ENCODE measurements around the gene RPS21.

RPS21 gene

DNA sequence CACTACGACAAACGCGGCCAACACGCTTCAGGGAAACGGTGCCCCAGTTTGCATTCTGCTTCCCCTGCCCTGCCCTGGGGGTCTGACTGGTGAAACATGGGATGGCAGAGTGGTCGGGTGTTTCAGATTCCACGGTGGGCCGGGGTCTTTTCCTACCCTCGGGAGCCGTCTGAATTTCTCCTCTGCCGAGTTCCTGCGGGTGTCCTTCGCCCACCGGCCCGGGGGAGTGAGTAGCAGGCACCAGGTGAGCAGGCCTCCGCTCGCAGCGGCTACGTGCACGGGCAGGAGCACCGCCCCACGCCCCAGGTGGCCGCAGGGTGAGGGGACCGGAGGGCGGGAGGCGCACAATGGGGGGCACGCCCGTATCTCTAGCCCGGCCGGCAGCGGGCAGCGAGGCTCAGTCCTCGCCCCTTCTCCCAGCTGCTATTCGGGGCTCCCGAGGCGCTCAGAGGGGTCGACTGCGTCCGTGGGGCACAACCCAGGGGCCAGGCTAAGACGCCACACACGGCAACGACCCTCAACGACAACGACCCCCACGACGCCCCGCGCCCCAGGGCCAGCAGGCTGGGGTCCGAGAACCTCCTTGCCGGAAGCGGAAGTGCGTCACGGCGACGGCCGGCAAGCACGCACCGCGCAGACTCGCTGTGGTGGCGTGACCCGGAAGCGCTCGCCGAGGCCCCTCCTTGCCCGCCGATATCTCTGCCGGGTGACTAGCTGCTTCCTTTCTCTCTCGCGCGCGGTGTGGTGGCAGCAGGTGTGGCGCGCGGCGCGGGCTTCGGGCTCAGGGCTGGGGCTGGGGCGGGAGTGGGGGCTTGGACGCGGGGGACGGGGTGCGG lies at the start of gene RPS21:
RPS21 (plus strand) TSS at position 721 of the 836 bp plus-strand sequence. CDS start 236 bp downstream, outside the sequence.
- DNase-seq (ENCODE audit: low read depth) = peak; percentile 90

DNA sequence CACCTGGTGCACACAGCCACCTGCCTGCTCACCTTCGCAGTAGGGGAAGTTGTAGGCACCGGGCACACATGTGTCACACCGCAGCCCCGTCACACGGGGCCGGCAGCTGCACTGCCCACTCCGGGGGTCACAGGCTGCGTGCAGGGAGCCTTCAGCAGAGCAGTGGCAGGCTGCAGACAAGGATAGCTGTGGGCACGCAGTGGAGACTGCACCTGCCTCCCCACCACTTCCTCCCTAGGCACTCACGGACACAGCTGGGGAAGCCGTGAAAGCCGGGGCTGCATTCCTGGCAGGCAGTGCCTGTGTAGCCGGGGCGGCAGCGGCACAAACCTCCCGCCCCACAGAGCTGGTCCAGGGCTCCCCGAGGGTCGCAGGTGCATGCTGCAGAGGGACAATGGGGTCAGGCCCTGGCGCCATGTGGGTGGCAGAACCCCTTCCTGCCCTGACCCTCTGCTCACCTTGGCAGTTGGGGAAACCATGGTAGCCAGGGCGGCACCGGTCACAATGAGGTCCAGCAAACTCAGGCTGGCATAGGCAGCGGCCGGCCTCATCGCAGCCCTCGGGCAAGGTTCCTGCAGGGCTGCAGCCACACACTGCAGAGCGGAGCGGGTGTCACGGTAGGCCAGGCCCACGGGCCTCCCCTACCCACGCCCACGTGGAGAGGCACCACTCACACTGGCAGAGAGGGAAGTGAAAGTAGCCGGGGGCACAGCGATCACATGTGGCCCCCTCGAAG lies 49.2 kb upstream of the RPS21 start:
- DNase-seq (ENCODE audit: low read depth) = no peak

- no peak for DNase-seq (ENCODE audit: low read depth)
Measured at GRCh38 chr20:62338294-62338620, 48.6 kb upstream of the RPS21 start.

- DNase-seq (ENCODE audit: low read depth) = no peak
Measured at GRCh38 chr20:62339647-62340062, 47.2 kb upstream of the RPS21 start.

GRCh38 chr20:62342910-62343309 lies 44.0 kb upstream of the RPS21 start:
- no peak for DNase-seq (ENCODE audit: low read depth)

- no peak for DNase-seq (ENCODE audit: low read depth)
Measured at GRCh38 chr20:62344092-62344491, 42.8 kb upstream of the RPS21 start.

DNA sequence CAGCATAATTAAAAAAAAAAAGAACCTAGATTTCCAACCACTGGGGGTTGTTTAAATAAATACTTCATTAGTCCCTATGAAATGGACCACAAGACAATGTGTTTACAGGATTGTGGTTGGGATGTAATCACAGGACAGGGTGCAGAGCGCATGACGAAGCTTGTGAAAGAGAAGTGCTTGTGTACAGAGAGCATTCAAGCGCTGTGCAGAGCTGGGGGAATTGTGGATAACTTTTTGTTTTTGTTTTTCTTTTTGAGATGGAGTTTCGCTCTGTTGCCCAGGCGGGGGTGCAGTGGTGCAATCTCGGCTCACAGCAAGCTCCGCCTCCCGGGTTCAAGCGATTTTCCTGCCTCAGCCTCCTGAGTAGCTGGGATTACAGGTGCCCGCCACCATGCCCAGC lies 42.1 kb upstream of the RPS21 start:
- no peak for DNase-seq (ENCODE audit: low read depth)

DNA sequence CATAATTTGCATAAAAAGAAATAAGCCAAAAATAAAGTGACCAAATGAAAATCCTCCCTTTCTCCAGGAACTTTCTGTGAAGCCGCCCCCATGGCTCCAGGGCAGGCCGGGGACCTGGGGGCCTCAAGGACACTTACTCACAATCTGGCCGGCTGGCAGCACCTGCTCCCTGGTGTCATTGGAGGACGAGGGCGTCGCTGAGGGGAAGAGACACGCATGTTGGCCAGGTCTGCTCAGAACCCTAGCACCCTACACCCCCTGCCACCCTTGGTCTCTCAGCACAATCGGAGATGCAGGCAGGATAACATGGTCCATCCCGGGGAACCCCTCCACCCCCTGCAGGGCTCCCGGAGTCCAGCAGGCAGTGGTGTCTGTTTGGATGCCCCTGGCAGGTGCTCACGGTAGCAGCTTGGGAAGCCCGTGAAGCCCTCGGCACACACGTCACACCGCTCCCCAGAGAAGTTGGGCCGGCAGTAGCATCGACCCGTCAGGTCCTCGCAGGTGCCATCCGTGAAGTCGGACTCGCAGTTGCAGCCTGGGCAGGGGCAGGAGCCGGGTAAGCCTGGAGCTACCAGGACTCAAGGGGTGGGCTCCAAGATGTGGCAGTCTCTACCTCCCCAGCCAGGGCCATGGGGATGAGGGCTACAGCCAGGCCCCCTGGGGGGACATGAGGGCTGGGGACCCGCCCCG lies 41.1 kb upstream of the RPS21 start:
- no peak for DNase-seq (ENCODE audit: low read depth)

DNA sequence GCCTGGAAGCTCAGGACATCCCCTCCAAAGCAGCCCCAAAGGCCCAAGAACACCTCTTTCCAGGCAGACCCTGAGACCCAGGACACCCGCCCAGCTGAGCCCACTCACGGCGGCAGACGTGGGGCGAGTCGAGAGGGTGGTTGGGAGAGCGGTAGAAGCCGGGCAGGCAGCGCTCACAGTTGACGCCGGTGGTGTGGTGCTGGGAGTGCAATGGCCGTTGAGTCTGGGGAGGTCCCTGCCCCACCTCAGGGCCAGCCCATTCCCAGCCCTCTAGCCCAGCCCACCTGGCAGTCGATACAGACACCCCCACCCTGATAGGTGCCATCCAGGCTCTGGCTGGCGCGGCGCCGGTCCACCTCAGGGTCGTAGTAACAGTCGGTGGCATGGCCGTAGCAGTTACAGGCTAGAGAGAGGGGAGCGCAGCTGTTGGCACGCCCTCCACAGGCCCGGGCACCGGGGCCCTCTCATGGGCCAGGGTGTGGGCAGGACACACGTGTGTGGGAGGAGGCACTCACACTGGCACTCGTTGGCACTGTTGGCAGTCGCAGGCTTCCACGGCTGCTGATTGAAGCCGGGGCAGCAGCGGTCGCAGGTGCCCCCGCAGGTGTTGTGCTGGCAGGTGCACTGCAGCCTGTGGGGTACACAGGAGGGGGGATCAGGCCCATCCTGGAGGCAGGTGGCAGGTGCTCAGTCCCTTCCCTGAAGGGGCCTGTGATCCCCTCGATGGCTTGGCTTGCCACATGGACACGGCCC lies 40.3 kb upstream of the RPS21 start:
- no peak for DNase-seq (ENCODE audit: low read depth)

DNA sequence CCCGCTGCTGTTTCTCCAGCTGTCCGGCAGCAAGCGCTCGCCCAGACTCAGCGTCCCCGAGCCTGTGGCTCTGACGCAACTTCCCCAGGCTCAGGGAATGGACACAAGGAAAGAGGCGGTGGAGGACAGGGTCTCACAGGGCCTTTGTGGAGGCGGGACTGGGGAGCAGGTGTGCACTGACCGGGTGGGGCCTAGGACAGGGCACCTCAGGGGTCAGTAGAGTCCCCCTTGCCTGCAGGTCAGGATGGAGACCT lies 39.8 kb upstream of the RPS21 start:
- no peak for DNase-seq (ENCODE audit: low read depth)

DNA sequence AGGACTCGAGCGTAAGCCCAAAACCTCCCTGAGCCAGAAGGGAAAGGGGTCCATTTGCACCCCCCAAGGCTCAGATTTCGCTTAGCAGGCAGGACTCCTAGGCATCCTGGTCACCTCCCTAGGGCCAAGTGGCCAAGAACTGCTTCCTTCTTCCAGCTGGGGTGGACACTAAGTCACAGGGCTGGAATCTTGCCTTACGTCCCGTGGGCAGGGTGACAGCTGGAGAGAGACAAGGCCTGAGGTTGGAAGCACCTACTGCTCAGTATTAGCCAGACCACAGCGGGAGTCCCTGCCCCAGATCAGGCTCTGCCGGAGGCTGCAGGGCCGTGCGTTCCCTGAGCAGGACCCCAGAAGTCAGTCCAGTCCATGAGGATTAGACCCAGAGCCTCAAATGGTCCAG lies 39.5 kb upstream of the RPS21 start:
- DNase-seq (ENCODE audit: low read depth) = no peak

DNA sequence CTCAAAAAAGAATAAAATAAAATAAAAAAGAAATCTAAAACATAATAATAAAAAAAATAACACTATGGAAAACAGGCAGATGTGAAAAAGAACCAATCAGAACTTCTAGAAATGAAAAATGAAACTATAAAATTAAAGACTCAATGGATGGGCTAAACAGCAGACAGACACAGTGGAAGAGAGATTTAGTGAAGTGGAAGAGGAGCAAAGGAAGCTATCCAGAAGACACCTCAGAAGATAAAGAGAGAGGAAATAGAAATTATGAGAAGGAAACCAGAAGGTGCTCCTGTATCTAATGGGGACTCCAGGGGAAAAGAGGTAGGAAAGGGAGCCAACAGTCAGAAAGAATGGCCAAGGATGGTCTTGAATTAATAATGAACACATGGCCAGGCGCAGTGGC lies 38.3 kb upstream of the RPS21 start:
- no peak for DNase-seq (ENCODE audit: low read depth)

- no peak for DNase-seq (ENCODE audit: low read depth)
Measured at GRCh38 chr20:62349556-62350097, 37.3 kb upstream of the RPS21 start.

DNA sequence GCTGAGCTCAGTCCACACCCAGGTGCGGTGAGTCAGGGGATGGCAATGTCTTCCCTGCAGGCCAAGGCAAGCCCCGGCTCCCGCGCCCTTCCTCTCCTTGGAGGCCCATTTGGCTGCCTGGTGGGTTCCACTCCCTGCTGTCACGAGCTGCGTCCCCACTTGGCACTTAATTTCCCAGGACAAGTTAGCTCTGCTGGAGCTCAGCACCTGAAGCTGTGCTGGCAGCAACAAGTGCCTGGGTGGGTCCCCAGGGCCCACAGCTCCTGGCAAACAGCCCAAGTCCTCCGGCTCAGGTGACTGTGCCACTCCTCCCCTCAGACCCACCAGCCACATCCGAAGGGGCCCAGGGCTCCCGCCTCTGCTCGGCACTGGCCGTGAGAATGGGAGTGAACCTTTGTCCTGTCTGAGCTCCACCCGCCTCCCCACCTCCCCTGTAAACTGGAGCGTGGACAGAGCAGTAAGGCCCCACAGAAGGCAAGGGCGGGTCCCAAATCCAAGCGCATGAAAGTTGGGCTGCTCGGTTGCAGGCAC lies 36.7 kb upstream of the RPS21 start:
- no peak for DNase-seq (ENCODE audit: low read depth)

DNA sequence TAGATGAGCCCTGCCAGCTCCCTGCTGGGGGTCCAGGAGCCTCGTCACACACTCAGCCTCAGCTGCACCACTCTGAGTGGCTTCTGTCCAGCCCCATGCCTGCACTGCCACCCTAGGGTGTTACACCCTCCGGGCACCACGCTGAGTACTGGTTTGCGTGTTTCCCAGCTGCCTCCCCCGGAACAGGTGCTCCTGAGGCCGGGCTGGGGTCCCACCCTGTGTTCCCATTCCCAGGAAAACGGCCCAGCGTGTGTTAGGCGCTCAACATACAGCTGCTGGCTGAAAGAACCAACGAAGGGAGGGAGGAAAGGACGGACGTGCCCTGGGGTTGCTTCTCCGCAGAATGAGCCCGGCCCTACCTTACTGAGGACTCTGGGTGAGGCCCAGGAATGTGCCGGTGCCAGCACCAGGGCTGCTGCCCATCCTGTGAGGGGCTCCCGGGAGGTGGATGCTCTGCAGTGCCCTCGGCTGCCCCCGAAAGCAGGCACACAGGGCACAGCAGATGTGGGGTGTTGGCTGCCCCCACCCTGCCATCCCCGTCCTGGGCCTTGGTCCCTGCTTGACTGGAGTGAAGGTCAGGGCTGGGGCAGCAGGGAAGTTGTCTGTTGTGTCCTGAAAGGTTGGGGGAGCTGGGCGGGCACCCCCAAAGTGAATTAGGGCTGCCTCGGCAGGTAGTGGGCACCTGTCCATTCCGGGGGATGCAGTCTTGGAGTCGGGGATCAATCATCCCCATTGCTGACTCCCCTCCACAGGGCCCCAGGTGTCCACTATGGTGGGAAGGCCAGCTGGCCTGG lies 36.1 kb upstream of the RPS21 start:
- DNase-seq (ENCODE audit: low read depth) = no peak

DNA sequence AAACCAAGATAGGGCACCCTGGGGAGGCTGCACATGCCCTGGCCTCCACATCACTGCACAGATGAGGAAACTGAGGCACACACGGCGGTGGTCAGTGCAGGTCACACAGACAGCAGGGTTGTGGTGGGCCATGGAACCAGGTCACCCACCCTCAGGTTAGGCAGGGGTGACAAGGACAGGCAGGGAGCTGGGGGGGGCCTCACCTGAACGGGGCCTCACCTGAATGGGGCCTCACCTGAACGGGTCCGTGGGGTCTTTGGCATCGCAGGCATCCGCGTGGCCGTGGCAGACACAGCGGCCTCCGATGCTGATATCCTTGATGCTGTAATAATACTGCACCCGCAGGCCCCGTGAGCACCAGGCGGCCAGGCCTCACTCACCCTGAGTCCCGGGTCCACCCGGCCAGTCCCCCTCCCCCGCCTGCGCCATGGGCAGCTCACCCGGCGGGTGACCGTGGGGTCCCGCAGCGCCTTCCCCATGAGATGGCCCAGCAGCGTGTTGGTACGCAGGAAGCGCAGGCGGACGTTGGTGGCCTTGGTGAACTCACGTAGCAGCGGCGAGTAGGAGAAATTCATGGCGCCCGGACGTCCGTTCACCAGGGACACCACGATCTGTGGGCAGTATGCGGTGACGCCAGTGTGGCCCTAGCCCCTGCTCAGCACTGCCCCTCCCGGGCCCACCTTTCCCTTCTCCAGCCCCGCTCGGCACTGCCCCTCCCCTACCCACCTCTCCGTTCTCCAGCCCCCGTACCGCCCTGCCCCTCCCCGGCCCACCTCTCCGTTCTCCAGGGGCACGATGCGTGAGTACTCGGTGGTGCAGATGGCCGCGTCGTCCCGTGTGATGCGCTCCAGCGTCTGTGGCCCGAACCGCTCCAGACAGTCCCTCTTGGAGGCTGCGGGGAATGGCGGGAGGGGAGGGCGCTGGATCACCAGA lies 35.2 kb upstream of the RPS21 start:
- no peak for DNase-seq (ENCODE audit: low read depth)

GRCh38 chr20:62352402-62353288 lies 34.3 kb upstream of the RPS21 start:
- no peak for DNase-seq (ENCODE audit: low read depth)

GRCh38 chr20:62353289-62354030 lies 33.4 kb upstream of the RPS21 start:
- no peak for DNase-seq (ENCODE audit: low read depth)
